ENCODE data around the gene KCTD20. TPM values are rescaled to one million over a fixed set of nuclear protein-coding genes. Genes with fewer than 3 reads are reported as not detected.

Gene KCTD20
- total RNA-seq, 1 experiment from 2014 or later = 23.7 TPM

DNA sequence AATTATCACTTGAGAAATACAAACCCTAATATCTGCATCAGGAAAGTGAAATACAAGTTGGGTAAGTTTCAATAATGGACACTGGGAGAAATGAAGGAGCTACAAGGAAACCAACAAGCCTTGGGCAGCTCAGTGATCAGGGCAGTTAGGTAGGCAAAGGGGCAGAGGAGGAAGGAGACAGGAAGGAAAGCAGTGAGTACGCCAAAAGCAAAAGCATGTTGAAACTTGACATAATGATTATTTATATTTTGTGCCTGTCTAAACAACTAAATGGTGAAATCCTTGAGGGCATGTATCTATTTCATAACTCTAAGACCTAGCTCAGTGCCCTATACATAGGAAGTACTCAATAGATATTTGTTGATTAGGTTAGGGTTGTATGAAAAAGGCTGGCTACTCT is 23.5 kb upstream of the KCTD20 start:
- Histone ChIP-seq H3K9me3 (ENCODE audit: control insufficient read depth in 1 of 2, insufficient read depth in 1 of 2, low read depth in 1 of 2, low read length in 2 of 2) (no peaks in the 10 kb centered on the region), H3K9me2 (ENCODE audit: insufficient read depth) (no peaks in the 10 kb centered on the region), H3K4me2 (ENCODE audit: low read length) (no peak overlapping the region), H3K4me3 (replicated peaks in 1 of 2; ENCODE audit: low read depth in 1 of 2, low read length in 2 of 2) (no peak overlapping the region), H3K79me2 (ENCODE audit: insufficient read depth, low read length) (no peaks in the 10 kb centered on the region), H4K20me1 (ENCODE audit: insufficient read depth) (no peaks in the 10 kb centered on the region), H3K36me3 (ENCODE audit: control insufficient read depth in 1 of 2, insufficient read depth in 2 of 2, low read length in 2 of 2) (no peaks in the 10 kb centered on the region), H3K27ac (ENCODE audit: low read depth, low read length) (no peak overlapping the region), H3K9ac (ENCODE audit: low read length) (no peak overlapping the region), H3K27me3 (ENCODE audit: insufficient read depth, low read length) (no peaks in the 10 kb centered on the region), H2AFZ (ENCODE audit: low read depth, low read length, poor library complexity, severe bottlenecking) (no peak overlapping the region), H3K4me1 (ENCODE audit: control insufficient read depth in 1 of 2, insufficient read depth in 2 of 2, low read length in 2 of 2) (peaks cover 6 to 21% of the 10 kb centered on the region in 2 experiments; a peak in 3 of 4 replicates)
- TF ChIP-seq ELF1 (IDR thresholded peaks at IDR 0.05; ENCODE audit: borderline replicate concordance, low read depth) = no peak
- TF ChIP-seq SRF (IDR thresholded peaks at IDR 0.05; ENCODE audit: low read depth) = no peak
- TF ChIP-seq ZNF274 (IDR thresholded peaks at IDR 0.05; ENCODE audit: low read depth, low read length) = no peak
- TF ChIP-seq ZFX (IDR thresholded peaks at IDR 0.05) = no peak
- TF ChIP-seq, protein P1, sequence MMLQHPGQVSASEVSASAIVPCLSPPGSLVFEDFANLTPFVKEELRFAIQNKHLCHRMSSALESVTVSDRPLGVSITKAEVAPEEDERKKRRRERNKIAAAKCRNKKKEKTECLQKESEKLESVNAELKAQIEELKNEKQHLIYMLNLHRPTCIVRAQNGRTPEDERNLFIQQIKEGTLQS (IDR thresholded peaks at IDR 0.05) = no peak
- ATAC-seq (no peak), DNase-seq (ENCODE audit: low read depth, low spot score) (no peak)
- CTCF ChIA-PET = no interaction called here
- RAD21 ChIA-PET (ENCODE audit: low non-redundant PET in 1 of 2, low total read pairs in 2 of 2, uncharacterized antibody in 2 of 2, unreplicated experiment in 2 of 2) = no interaction called here
- BruUV-seq (replicated peaks) = no TSS peak
- intact Hi-C loops (cut with micrococcal nuclease) = no loop called here
- POLR2A ChIA-PET = no interaction called here

DNA sequence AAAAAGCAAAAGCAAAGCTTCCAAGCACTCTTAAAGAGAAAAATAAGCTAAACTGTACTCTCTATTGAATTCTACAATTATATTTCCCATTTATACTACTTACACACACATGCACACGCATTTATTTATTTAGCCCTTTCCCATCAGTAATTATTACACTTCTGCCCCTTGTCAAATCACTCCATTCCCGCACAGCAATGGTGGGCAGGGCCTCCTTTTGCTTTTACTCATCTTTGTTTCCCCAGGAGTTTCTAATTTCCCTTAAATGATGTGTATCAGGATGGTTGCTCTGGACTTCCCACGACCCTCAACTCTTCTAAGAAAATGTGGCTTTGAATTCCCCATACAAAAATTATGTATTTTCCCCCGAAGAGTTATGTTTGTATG is 20.1 kb upstream of the KCTD20 start:
- Histone ChIP-seq H3K27me3 (ENCODE audit: insufficient read depth, low read length) (no peaks in the 10 kb centered on the region), H3K4me3 (replicated peaks in 1 of 2; ENCODE audit: low read depth in 1 of 2, low read length in 2 of 2) (peak overlapping the region; percentile 33 to 49), H3K9ac (ENCODE audit: low read length) (peak overlapping the region; percentile 53), H3K4me1 (ENCODE audit: control insufficient read depth in 1 of 2, insufficient read depth in 2 of 2, low read length in 2 of 2) (peaks cover 6 to 22% of the 10 kb centered on the region in 2 experiments; a peak in 3 of 4 replicates), H3K79me2 (ENCODE audit: insufficient read depth, low read length) (no peaks in the 10 kb centered on the region), H4K20me1 (ENCODE audit: insufficient read depth) (no peaks in the 10 kb centered on the region), H3K36me3 (ENCODE audit: control insufficient read depth in 1 of 2, insufficient read depth in 2 of 2, low read length in 2 of 2) (no peaks in the 10 kb centered on the region), H2AFZ (ENCODE audit: low read depth, low read length, poor library complexity, severe bottlenecking) (peak overlapping the region; percentile 76), H3K9me2 (ENCODE audit: insufficient read depth) (no peaks in the 10 kb centered on the region), H3K9me3 (ENCODE audit: control insufficient read depth in 1 of 2, insufficient read depth in 1 of 2, low read depth in 1 of 2, low read length in 2 of 2) (no peaks in the 10 kb centered on the region), H3K27ac (ENCODE audit: low read depth, low read length) (no peak overlapping the region), H3K4me2 (ENCODE audit: low read length) (peak overlapping the region; percentile 75)
- ATAC-seq (peak; percentile 0; the same call in 1 of the 2 replicates), DNase-seq (ENCODE audit: low read depth, low spot score) (no peak)
- intact Hi-C loops (cut with micrococcal nuclease) = loop anchor here (1.0 to 5.0 kb wide), 3 partner anchors 154 to 260 kb away; partner anchors contain the start of gene SRSF3
- TF ChIP-seq YY1 (IDR thresholded peaks at IDR 0.05; ENCODE audit: extremely low read depth, insufficient replicate concordance, low read depth, low read length) (no peak), CEBPB (IDR thresholded peaks at IDR 0.05; ENCODE audit: low read depth) (no peak), JUND (IDR thresholded peaks at IDR 0.05) (no peak), ZNF274 (IDR thresholded peaks at IDR 0.05; ENCODE audit: low read depth, low read length) (no peak), POLR2AphosphoS5 (IDR thresholded peaks at IDR 0.05; ENCODE audit: low read depth, low read length) (no peak)
- TF ChIP-seq, protein P2, sequence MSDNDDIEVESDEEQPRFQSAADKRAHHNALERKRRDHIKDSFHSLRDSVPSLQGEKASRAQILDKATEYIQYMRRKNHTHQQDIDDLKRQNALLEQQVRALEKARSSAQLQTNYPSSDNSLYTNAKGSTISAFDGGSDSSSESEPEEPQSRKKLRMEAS (IDR thresholded peaks at IDR 0.05) = no peak
- ChIA-PET CTCF (interaction anchor here (1.0 to 1.6 kb wide), 3 partner anchors 13 to 360 kb away, joined by 3 to 9 read pairs (median 3); no protein-coding TSS in a partner anchor), POLR2A (interaction anchor here (1.0 to 1.4 kb wide), 2 partner anchors 19 to 21 kb away, joined by 5 to 8 read pairs; partner anchors contain the start of gene KCTD20), RAD21 (ENCODE audit: low non-redundant PET in 1 of 2, low total read pairs in 2 of 2, uncharacterized antibody in 2 of 2, unreplicated experiment in 2 of 2) (no interaction called here)
- BruUV-seq (replicated peaks) = no TSS peak

Measured in HCT116 (cell line).